Measurements from ENCODE around the gene MAP4K1.

MAP4K1 gene

GRCh38 chr19:38661136-38661535, 43.4 kb upstream of the MAP4K1 start:
- Histone ChIP-seq H3K27me3 (ENCODE audit: control insufficient read depth, insufficient read depth, low read length) (no peaks in the 10 kb centered on the region), H3K4me1 (ENCODE audit: control insufficient read depth, insufficient read depth, low read length) (peaks cover 22% of the 10 kb centered on the region), H3K4me3 (ENCODE audit: low read length) (no peak overlapping the region), H3K9me3 (ENCODE audit: control insufficient read depth, insufficient read depth, low read length) (no peaks in the 10 kb centered on the region), H3K36me3 (ENCODE audit: control insufficient read depth, insufficient read depth, low read length) (no peaks in the 10 kb centered on the region), H3K27ac (ENCODE audit: low read length) (no peak overlapping the region)
- DNase-seq (ENCODE audit: low read depth, low spot score) = no peak
- WGBS (ENCODE audit: insufficient coverage, insufficient read length) = no CpG with 5 or more reads among the region's 7 CpGs

GRCh38 chr19:38660724-38661123, 43.0 kb upstream of the MAP4K1 start:
- no peak for DNase-seq (ENCODE audit: low read depth, low spot score)
- no peaks in the 10 kb centered on the region for H3K9me3 ChIP-seq (ENCODE audit: control insufficient read depth, insufficient read depth, low read length)
- no peak overlapping the region for H3K27ac ChIP-seq (ENCODE audit: low read length)
- peaks cover 21% of the 10 kb centered on the region for H3K4me1 ChIP-seq (ENCODE audit: control insufficient read depth, insufficient read depth, low read length)
- no CpG with 5 or more reads among the region's 9 CpGs for WGBS (ENCODE audit: insufficient coverage, insufficient read length)
- no peak overlapping the region for H3K4me3 ChIP-seq (ENCODE audit: low read length)
- H3K27me3 ChIP-seq (ENCODE audit: control insufficient read depth, insufficient read depth, low read length) = no peaks in the 10 kb centered on the region
- H3K36me3 ChIP-seq (ENCODE audit: control insufficient read depth, insufficient read depth, low read length) = no peaks in the 10 kb centered on the region

DNA sequence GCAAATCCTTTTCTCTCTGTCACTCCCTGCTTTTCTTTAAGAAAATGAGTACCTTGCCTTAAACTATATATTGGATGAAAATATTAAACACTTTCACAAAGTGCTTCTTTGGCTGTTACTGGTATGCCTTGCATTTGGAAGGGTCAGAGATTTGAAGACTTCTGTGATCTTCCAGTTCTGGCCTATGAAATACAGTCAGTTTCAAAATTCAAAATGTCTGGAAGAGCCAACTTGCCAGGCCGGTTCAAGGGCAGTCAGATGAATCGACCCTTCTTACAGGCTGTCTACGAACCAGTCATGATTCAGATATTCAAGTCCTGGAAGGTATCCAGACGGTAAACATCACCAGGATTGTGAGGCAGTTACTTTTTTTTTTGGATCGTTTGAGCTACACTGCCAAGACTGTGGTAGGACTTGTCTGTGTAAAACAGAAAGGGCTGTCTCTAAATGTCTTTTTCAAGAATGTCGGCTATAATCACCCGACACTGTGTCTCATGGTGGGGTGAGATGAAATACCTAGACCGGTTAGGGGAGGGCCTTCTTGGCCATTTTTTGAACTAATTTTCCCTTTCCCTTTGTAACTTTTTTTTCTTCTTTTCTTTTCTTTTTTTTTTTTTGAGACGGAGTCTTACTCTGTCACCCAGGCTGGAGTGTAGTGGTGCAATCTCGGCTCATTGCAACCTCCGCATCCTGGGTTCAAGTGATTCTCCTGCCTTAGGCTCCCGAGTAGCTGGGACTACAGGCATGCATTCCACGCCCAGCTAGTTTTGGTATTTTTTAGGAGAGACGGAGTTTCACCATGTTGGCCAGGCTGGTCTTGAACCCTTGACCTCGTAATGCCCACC, 40.9 kb upstream of the MAP4K1 start:
- Histone ChIP-seq H3K27ac (ENCODE audit: low read length) (no peak overlapping the region), H3K36me3 (ENCODE audit: control insufficient read depth, insufficient read depth, low read length) (no peaks in the 10 kb centered on the region), H3K27me3 (ENCODE audit: control insufficient read depth, insufficient read depth, low read length) (no peaks in the 10 kb centered on the region), H3K9me3 (ENCODE audit: control insufficient read depth, insufficient read depth, low read length) (no peaks in the 10 kb centered on the region), H3K4me1 (ENCODE audit: control insufficient read depth, insufficient read depth, low read length) (peaks cover 12% of the 10 kb centered on the region), H3K4me3 (ENCODE audit: low read length) (no peak overlapping the region)
- no peak for DNase-seq (ENCODE audit: low read depth, low spot score)
- no CpG with 5 or more reads among the region's 15 CpGs for WGBS (ENCODE audit: insufficient coverage, insufficient read length)

DNA sequence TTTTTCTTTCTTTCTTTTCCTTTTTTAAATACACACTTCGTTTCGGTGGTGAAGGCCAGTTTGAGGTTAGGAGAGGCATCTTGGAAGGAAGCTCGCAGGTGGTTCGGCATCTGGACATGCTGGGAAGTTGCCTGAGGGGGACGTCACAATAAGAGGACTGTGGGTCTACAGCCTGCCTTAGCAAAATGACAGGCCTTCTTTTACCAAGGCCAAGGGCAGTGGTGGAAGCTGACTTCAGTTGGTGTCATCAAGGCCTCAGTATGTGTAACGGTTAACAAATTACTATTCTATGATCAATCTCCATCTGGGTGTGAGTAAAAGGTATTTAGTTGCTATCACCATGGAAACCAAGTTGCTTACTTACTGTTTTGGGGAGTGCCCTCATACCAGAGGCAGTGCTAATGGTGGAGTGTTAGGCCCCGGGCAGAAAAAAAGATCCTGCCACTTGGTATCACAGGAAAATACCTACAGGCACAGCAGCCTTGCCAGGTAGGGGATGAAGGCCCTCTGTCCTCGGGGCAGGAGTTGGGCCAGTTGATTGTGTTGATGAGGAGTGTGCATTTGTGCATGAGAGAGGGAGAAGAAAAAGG, 40.0 kb upstream of the MAP4K1 start:
- Histone ChIP-seq H3K4me3 (ENCODE audit: low read length) (no peak overlapping the region), H3K27ac (ENCODE audit: low read length) (no peak overlapping the region), H3K27me3 (ENCODE audit: control insufficient read depth, insufficient read depth, low read length) (no peaks in the 10 kb centered on the region), H3K9me3 (ENCODE audit: control insufficient read depth, insufficient read depth, low read length) (no peaks in the 10 kb centered on the region), H3K4me1 (ENCODE audit: control insufficient read depth, insufficient read depth, low read length) (peaks cover 7% of the 10 kb centered on the region; the same call in 1 of the 2 replicates), H3K36me3 (ENCODE audit: control insufficient read depth, insufficient read depth, low read length) (no peaks in the 10 kb centered on the region)
- DNase-seq (ENCODE audit: low read depth, low spot score) = no peak
- no CpG with 5 or more reads among the region's 8 CpGs for WGBS (ENCODE audit: insufficient coverage, insufficient read length)

- no peak for DNase-seq (ENCODE audit: low read depth, low spot score)
- Histone ChIP-seq H3K4me3 (ENCODE audit: low read length) (no peak overlapping the region), H3K4me1 (ENCODE audit: control insufficient read depth, insufficient read depth, low read length) (peaks cover 11% of the 10 kb centered on the region; the same call in 1 of the 2 replicates), H3K36me3 (ENCODE audit: control insufficient read depth, insufficient read depth, low read length) (no peaks in the 10 kb centered on the region), H3K9me3 (ENCODE audit: control insufficient read depth, insufficient read depth, low read length) (no peaks in the 10 kb centered on the region), H3K27ac (ENCODE audit: low read length) (no peak overlapping the region), H3K27me3 (ENCODE audit: control insufficient read depth, insufficient read depth, low read length) (no peaks in the 10 kb centered on the region)
- no CpG with 5 or more reads among the region's 7 CpGs for WGBS (ENCODE audit: insufficient coverage, insufficient read length)
These were observed 38.6 kb upstream of the MAP4K1 start for GRCh38 chr19:38656171-38656981.

GRCh38 chr19:38655148-38655824, 37.5 kb upstream of the MAP4K1 start:
- no peak for DNase-seq (ENCODE audit: low read depth, low spot score)
- H3K27me3 ChIP-seq (ENCODE audit: control insufficient read depth, insufficient read depth, low read length) = no peaks in the 10 kb centered on the region
- no peak overlapping the region for H3K4me3 ChIP-seq (ENCODE audit: low read length)
- WGBS (ENCODE audit: insufficient coverage, insufficient read length) = no CpG with 5 or more reads among the region's 5 CpGs
- peaks cover 11% of the 10 kb centered on the region; the same call in 1 of the 2 replicates for H3K4me1 ChIP-seq (ENCODE audit: control insufficient read depth, insufficient read depth, low read length)
- H3K27ac ChIP-seq (ENCODE audit: low read length) = no peak overlapping the region
- no peaks in the 10 kb centered on the region for H3K36me3 ChIP-seq (ENCODE audit: control insufficient read depth, insufficient read depth, low read length)
- H3K9me3 ChIP-seq (ENCODE audit: control insufficient read depth, insufficient read depth, low read length) = no peaks in the 10 kb centered on the region

GRCh38 chr19:38654628-38655055, 36.9 kb upstream of the MAP4K1 start:
- Histone ChIP-seq H3K27ac (ENCODE audit: low read length) (no peak overlapping the region), H3K36me3 (ENCODE audit: control insufficient read depth, insufficient read depth, low read length) (no peaks in the 10 kb centered on the region), H3K27me3 (ENCODE audit: control insufficient read depth, insufficient read depth, low read length) (no peaks in the 10 kb centered on the region), H3K4me1 (ENCODE audit: control insufficient read depth, insufficient read depth, low read length) (peaks cover 13% of the 10 kb centered on the region; the same call in 1 of the 2 replicates), H3K9me3 (ENCODE audit: control insufficient read depth, insufficient read depth, low read length) (no peaks in the 10 kb centered on the region), H3K4me3 (ENCODE audit: low read length) (no peak overlapping the region)
- DNase-seq (ENCODE audit: low read depth, low spot score) = no peak
- no CpG with 5 or more reads among the region's 6 CpGs for WGBS (ENCODE audit: insufficient coverage, insufficient read length)

GRCh38 chr19:38653028-38653571, 35.3 kb upstream of the MAP4K1 start:
- DNase-seq (ENCODE audit: low read depth, low spot score) = no peak
- no CpG with 5 or more reads among the region's 7 CpGs for WGBS (ENCODE audit: insufficient coverage, insufficient read length)
- Histone ChIP-seq H3K27ac (ENCODE audit: low read length) (no peak overlapping the region), H3K36me3 (ENCODE audit: control insufficient read depth, insufficient read depth, low read length) (no peaks in the 10 kb centered on the region), H3K4me3 (ENCODE audit: low read length) (no peak overlapping the region), H3K9me3 (ENCODE audit: control insufficient read depth, insufficient read depth, low read length) (no peaks in the 10 kb centered on the region), H3K4me1 (ENCODE audit: control insufficient read depth, insufficient read depth, low read length) (peaks cover 13% of the 10 kb centered on the region; the same call in 1 of the 2 replicates), H3K27me3 (ENCODE audit: control insufficient read depth, insufficient read depth, low read length) (no peaks in the 10 kb centered on the region)

- Histone ChIP-seq H3K4me3 (ENCODE audit: low read length) (no peak overlapping the region), H3K27ac (ENCODE audit: low read length) (no peak overlapping the region)
These were observed 33.3 kb upstream of the MAP4K1 start for GRCh38 chr19:38650911-38651584.

More at GRCh38 chr19:38650911-38651584, 33.3 kb upstream of the MAP4K1 start:
- H3K27me3 ChIP-seq (ENCODE audit: control insufficient read depth, insufficient read depth, low read length) = no peaks in the 10 kb centered on the region
- peaks cover 9% of the 10 kb centered on the region; the same call in 1 of the 2 replicates for H3K4me1 ChIP-seq (ENCODE audit: control insufficient read depth, insufficient read depth, low read length)
- H3K9me3 ChIP-seq (ENCODE audit: control insufficient read depth, insufficient read depth, low read length) = no peaks in the 10 kb centered on the region
- H3K36me3 ChIP-seq (ENCODE audit: control insufficient read depth, insufficient read depth, low read length) = no peaks in the 10 kb centered on the region
- WGBS (ENCODE audit: insufficient coverage, insufficient read length) = no CpG with 5 or more reads among the region's 12 CpGs
- no peak for DNase-seq (ENCODE audit: low read depth, low spot score)

Data from iPS DF 6.9 (cell line).